ENCODE results near the gene DIAPH2.
A peak's percentile ranks its signal among the peaks of the same experiment; 100 is the strongest.
"Not testable (repeated sequence)": the region's sequence is repeated elsewhere in the genome, so short reads cannot be mapped to it uniquely, and the experiment has no call there.

DIAPH2 gene

DNA sequence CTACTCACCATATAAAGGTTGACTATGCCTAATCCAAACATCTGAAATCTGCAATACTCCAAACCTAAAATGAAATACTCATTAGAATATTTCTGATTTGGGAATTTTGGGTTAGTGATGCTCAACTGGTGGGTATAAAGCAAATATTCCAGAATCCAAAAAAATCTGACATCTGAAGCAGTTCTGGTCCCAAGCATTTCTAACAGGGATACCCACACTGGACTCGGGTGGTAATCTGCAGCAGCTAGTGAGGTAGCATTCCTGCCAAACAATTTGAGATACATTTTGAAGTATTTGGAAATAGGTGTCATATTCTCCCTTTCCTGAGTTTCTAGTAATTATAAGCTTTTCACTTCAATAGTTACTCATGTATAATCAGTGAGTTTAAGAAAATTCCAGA is 149.5 kb downstream of the DIAPH2 start:
- no peak for DNase-seq

DNA sequence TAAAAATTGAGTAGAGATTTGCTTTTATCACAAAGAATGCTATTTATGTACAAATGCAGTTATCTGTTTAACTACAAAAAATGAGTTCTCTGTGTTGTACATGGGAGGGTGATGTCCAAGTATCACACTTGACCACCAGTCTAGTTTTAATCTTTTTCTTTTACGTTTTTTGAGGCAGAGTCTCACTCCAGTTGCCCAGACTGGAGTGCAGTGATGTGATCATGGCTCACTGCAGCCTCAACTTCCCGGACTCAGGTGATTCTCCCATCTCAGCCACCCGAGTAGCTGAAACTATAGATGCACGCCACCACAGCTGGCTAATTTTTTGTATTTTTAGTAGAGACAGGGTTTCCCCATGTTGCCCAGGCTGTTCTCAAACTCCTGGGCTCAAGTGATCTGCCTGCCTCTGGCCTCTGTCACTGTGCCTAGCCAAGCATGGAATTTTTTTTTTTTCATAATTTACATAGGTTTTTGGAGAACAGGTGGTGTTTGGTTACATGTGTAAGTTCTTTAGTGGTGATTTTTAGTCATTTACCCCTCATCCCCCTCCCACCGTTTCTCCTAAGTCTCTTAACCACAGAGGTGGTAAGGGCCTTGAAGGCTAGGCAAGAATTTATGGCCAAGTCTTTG is 151.1 kb downstream of the DIAPH2 start:
- peak; percentile 26 for DNase-seq

DNA sequence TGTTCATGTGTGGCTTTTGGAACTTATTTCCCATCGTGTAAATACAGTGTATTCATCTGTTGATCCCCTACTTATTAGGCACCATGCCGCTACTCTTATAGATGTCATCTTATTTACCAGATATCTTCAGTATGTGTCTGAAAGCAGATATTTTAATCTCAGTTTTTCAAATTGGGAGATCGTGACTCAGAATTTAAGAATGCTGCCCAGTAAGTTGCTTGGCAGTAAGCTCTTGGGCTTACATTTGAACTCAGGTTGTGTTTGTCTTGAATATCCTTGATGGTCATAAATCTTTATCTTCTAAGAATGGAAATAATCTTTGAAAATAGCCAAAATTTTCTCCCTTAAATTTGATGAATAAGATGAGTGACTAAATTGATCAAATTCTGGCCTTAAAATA is 153.2 kb downstream of the DIAPH2 start:
- DNase-seq, result no peak

DNA sequence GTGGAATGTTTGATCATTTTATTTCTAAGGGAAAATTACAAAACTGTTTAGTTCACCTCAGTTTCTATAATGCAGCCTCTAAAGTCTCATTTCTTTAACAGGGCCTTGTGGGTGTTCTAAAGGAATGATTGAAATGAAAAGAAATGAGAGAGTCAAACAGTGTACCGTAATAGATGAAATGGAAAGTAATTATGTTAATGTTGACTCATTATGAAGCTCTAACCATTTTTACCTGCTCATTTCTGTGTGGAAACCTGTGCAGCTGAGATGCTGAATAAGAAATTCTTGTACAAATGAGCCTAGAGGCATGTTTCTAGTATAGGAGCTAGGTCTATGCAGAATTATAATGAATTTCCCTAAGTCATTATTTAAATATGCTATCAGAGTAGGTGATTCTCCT is 153.9 kb downstream of the DIAPH2 start:
- DNase-seq, result no peak

DNA sequence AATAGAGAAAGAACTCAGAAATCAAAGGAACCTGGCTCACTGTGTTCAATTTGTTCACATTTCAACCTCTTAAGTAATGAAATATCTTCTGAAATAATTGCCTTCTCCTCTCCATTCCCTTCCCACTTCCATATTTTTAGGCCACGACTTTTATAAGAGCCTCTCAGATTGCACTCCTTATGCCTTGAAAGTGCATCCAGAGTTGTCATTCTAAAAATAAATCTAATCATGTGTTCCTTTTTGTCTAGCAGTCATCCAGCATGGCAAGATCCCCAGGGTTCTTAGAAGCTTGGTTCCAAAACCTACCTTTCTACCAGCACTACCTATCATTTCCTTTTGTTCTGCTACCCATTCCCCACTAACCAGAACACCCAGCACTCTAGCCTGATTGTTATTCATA is 156.7 kb downstream of the DIAPH2 start:
- no peak for DNase-seq

DNA sequence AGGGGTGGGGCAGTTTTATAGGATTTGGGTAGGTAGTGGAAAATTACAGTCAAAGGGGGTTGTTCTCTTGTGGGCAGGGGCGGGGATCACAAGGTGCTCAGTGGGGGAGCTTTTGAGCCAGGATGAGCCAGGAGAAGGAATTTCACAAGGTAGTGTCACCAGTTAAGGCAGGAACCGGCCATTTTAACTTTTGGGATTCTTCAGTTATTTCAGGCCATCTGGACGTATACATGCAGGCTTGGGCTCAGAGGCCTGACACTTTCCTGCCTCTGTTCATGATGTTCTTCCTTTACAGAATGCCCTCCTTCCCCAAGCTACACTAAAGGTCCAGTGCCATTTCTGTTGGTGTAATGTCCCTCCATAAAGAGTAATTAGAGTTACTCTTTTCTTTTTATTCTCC is 157.2 kb downstream of the DIAPH2 start:
- not testable (repeated sequence) for DNase-seq

DNA sequence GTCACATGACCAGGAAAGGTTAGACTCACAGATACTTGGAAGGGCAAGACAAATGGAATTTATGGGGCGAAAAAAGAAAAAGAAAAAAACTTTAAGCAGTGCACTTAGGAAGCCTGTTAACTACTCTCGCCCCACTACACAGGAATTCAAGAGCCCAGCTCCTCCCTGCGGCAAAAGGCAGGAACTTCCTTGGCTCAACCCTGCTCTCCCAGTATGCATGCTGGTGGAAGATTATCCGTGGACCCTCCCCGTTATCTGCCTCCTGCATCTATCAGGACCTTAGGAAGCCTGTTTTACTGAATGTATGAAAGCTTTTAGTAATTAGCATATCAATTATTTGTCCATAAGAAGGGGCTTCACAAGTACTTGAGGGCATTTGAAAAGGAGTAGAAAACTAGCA is 158.9 kb downstream of the DIAPH2 start:
- DNase-seq, result no peak

DNA sequence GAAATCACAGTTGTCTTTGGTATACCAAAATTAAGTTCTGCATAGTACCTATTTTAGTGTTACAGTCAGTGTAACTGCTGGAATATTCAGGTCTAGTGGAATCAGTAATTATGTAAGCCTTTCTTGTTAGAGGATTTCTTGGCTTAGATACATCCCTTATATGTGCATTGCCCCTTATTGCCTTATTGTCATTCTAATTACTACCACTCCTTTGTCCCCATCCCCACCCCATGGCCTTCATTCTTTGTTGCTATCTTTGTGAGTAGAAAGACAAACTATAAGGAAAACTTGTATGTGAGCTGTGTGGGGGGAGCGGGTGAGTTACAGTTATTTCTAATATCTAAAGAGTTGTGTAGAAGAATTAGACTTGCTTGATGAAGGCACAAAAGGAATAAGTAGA is 162.2 kb downstream of the DIAPH2 start:
- DNase-seq, result no peak

DNA sequence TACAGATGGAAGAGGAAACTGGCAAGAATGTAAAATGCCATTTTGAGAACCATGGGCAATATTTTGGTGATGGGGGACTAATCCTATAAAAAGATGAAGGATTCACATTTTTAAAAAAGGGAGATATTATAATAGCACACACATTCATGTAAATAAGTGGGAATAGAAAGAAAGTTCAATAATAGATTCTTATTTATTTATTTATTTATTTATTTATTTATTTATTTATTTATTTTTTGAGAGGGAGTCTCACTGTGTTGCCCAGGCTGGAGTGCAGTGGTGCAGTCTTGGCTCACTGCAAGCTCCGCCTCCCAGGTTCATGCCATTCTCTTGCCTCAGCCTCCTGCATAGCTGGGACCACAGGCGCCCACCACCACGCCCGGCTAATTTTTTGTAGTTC is 174.8 kb downstream of the DIAPH2 start:
- DNase-seq, result not testable (repeated sequence)

DNA sequence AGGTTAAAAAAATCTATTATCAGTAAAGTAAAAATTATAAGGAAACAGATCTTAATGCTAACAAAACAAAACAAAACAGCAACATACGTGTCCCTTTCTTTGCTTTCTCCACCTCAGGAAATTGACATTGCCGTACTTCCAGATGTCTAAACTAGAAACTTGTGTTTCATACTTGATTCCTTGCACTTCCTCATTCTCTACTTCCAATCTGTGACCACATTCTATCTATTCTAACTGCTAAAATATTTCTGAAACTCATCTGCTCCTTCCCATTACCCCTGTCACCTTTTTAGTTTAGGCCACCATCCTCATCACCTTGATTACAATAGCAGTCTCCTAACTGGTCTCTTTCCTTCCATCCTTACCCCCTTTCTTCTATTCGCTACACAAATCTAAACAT is 176.6 kb downstream of the DIAPH2 start:
- DNase-seq, result no peak

DNA sequence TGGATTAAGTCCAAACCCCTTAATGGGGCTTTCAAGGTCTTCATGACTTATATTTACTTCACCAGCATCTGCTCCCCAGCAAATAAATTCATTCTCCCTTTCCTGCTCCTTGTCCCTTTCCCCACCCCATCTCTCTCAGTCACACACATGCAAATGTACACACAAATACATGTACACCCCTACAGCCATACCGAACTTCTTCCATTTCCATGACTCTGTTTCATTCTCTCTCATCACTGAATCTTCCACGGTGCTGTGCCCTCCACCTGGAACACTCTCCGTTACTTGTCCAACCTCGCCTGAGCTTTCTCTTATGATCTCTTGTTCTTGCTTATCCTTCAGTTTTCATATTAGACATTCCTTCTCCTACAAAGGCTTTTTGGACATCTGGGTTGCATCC is 177.0 kb downstream of the DIAPH2 start:
- no peak for DNase-seq

DNA sequence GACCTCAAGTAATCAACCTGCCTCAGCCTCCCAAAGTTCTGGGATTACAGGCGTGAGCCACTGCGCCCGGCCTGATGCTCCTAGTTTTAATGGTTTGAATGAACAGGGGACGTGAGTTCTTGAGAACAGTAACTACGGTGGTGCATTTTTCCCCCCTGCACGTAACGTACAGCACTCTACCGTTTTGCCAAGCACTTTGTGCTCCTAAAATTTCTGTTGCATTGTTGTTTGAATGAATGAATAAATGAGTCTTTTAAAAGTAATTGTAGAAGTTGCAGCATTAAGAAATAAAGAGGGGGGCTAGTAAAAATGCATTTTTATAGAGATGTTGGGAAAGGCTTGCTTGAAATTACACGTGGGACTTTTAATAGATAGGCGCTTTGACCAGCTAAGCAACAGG is 199.0 kb downstream of the DIAPH2 start, which contains the start of gene RPA4:
TSS of gene RPA4 (plus strand) at position 301 of the 400 bp plus-strand sequence. CDS start 403 bp downstream, outside the sequence.
- no peak for DNase-seq

DNA sequence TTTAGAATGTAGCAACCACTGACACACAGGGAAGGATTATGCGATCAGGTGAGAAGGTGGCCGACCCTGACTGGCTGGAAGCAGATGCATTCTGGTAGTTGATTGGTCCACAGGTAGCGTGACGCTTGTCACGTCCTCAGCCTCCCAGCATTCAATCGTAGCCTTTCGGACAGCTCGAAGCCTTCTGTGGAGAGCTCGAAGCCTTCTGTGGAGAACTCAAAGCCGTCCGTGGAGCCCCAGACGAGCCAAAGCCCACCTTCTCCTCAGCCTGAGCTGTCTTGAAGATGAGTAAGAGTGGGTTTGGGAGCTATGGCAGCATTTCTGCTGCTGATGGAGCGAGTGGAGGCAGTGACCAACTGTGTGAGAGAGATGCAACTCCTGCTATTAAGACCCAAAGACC is 199.4 kb downstream of the DIAPH2 start:
- DNase-seq, result no peak

DNA sequence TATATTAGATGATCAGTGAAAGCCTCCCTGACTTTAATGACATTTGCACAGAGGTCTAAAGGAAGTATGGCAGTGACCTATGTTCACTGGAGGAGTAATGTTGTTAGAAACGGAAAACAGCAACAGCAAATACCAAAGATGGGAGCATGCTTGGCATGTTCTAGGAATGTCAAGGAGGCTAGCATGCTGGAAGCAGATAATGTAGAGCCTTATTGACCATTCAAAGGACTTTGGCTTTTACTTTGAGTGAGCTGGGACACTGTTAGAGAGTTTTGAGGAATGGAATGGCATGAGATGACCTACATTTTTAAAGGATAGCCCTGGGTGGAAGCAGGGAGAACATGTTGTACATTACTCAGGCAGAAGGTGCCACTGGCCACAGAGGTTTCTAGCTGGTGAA is 205.1 kb downstream of the DIAPH2 start:
- DNase-seq, result peak; percentile 1

DNA sequence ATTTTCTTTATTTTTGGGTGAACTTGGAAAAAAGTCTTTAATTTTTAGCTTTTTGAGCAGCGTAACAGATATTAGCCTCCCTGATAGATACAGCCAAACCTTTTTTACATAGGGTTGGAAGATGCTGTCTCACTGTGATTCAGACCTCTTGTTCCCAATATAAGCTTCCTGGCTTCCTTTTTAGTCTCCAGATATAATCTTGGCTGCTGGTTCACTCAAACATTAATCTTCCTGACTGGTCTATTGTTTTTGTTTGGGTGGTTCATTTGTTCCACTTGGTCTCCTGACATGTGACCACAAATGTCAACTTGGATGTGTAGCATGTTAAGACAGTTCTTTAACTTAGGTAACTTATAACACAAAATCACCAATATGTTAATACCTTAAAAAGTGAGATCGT is 222.1 kb downstream of the DIAPH2 start:
- DNase-seq, result no peak

DNA sequence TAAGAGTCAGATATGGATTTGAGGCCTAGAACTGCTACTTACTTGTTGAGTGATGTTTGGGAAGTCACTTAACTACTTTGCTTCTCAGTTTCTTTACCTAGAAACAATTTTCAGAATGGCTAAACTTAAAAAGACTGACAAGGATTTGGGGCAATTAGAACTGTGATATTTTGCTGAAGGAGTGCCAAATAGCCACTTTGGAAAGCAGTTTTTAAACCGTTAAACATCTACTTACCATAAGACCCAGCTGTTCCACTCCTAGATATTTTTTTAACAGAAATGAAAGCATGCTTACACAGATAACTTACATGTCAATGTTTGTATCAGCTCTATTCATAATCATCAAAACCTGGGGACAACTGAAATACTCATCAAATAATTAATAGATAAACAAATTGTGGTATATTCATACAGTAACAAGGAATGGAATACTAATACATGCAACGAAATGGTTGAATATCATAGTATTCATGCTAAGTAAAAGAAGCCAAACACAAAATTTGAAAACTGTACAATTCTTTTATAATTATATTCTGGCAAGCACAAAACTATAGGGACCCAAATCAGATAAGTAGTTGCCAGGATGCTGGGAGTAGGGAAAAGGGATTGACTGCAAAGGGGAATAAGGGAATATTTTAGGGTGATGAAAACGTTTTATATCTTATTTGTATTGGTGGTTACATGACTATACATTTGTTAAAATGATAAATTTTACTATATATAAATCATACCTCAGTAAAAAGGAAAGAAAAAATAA is 223.1 kb downstream of the DIAPH2 start:
- DNase-seq, result no peak

DNA sequence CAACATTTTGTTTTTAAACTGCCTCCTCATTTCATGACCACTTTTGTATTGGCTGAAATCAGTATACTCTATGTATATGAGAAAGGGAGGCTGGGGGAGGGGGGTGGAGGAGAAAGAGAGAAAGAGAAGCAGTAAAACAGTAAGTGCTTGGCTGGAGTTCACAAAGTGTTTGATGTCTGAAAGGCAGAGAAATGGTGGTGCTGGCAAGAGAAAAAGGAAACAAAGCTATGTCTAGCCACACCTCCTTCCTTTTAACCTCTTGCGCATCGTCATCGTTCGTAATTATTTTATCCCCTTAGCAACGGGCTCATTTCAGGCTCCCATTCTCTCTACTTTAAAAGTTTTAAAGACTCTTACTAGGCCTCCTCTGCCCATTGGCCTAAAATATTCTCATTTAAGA is 224.6 kb downstream of the DIAPH2 start:
- no peak for DNase-seq

DNA sequence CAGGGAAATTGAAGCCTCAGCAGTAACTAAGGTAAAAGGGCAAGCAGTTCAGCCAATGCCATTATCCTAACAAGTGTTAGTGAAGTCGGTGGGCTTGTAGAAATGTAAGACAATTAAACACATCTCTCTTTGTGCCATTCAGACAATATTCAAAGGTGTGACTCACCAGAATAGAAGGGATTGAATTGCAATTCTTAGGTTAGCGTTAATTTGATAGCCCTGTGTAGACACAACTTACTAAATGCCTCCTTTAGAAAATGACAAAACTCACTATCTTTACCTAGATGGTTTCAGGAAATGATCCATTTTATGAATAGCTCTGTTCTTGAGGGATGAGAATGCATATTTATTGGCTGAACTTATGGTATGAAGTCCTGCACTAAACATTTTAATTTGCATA is 234.2 kb downstream of the DIAPH2 start:
- DNase-seq, result no peak

DNA sequence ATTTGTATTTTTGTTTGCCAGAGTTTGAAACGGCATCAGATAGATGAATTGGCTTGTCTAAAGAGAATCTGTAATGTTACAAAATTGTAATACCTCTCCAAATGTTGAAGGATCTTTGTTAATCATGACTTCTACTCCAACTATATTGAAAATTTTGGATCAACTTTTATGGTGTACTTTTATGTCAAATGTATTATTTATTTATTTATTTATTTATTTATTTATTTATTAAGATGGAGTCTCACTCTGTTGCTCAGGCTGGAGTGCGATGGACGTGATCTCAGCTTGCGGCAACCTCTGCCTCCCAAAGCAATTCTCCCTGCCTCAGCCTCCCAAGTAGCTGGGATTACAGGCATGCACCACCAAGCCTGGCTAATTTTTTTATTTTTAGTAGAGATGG is 235.0 kb downstream of the DIAPH2 start:
- no peak for DNase-seq

DNA sequence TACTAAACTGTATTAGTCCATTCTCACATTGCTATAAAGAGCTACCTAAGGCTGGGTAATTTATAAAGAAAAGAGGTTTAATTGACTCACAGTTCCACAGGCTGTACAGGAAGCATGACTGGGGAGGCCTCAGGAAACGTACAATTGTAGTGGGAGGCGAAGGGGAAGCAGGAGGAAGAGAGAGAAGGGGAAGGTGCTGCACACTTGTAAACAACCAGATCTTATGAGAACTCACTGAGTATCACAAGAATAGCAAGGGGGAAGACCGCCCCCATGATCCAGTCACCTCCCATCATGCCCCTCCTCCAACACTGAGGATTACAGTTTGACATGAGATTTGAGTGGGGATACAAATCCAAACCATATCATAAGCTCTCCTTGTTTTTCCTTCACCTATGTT is 239.9 kb downstream of the DIAPH2 start:
- DNase-seq, result no peak

DNA sequence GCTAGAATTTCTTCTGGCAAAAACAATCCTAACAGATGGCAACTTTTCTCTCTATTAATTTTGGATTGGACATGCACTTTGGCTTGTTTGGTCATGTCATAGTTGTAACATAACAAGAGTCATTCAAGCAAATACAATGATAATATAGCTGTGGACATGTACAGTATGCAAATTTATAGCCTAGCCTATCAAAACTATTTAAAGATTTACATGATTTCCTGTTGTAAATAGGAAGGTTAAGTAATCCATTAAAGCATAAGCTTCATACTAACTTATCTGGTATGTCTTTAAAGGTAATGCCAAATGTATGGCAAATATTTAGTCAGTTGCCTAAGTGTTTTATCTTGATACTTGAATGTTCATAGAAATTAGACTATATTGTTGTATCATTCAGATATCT is 244.4 kb downstream of the DIAPH2 start:
- no peak for DNase-seq

DNA sequence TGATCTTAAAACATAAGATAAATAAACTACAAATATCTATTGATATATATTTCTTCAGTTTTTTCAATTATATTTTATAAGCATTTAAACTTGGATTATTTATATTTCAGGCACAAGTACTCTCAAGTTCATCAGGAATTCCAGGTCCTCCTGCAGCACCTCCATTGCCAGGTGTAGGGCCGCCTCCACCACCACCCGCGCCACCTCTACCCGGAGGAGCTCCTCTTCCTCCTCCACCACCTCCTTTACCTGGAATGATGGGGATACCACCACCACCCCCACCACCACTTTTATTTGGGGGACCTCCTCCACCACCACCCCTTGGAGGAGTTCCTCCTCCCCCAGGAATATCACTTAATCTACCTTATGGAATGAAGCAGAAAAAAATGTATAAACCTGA is 273.1 kb downstream of the DIAPH2 start:
- DNase-seq, result no peak

DNA sequence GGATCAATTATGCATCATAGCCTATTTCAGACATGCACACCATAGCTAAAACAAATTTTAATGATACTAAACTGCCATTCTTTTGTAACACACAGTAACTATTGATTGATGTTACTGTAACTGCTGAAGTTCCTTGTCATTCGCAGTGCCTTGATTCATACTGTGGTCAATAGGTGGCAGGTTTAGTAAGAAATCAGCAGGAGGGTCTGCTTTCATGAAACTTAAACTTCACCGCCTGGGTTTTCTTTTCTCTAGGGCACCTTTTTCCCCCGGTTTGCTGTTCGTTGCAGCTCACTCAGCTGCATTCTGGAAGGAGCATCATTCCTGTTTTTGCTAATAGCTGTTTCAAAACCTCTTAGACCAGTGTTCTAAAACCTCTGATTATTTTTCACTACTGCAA is 287.2 kb downstream of the DIAPH2 start:
- DNase-seq, result no peak

DNA sequence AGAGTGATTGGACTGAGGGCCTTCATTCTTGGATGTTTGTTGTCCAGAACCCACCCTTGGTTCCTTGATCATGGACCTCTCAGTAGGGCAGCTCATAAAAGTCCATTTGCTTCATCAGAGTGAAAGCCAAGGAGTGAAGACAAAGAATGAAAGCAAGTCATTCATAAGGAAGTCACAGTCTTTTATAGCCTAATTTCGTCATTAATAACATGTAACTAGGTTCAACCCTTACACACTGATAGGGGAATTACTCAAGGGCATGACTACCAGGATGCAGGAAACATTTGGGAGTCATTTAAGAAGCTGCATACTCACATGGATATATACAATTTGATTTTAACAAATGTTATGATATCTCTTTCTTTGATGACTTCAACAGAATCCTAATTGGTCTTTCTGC is 294.3 kb downstream of the DIAPH2 start:
- no peak for DNase-seq

DNA sequence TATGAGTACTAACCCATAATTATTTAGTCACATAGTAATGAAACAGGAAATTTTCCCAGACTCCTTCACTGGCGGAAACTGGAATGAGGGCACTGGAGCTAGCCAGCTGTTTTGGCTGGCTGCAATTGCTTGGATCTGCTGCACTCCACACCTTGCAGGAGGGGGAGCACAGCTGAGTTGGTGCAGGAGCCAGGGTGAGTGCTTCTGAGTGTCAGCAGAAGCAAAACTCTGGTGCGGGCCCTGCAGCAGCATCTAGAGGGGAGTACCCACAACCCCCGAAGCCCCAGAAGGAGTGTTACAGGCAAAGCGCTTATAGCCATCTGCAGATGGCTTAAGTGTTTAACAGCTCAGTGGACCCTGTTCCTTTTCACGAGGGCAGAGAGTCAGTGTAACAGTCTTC is 295.1 kb downstream of the DIAPH2 start:
- DNase-seq, result no peak
